G401.6 (cell line): ENCODE measurements around the gene OR13C8.

ENCODE experiments used
- FAIRE-seq: peaks from 2 replicates; lab custom pipeline; 2012; peaks lifted over from hg19 to GRCh38; lab: Jason Lieb, UNC

OR13C8 gene

GRCh38 chr9:104617418-104617817 is 48.5 kb downstream of the OR13C8 start:
- FAIRE-seq, result no peak

GRCh38 chr9:104618104-104618503 is 49.1 kb downstream of the OR13C8 start, which contains the start of gene OR13C9:
OR13C9 (minus strand) TSS chr9:104618204; CDS start chr9:104618204, 0 bp downstream.
- FAIRE-seq, result no peak
